ENCODE data around the gene SSU72.

The SSU72 gene

GRCh38 chr1:1561801-1562470 is 12.7 kb downstream of the SSU72 start:
- peaks cover 27% of the 10 kb centered on the region for H3K79me2 ChIP-seq (ENCODE audit: insufficient read depth, low read length)
- no peaks in the 10 kb centered on the region for H3K9me3 ChIP-seq (ENCODE audit: insufficient read depth, low read depth, low read length)
- no peaks in the 10 kb centered on the region for H3F3A ChIP-seq (ENCODE audit: low read depth)
- H3K27me3 ChIP-seq (ENCODE audit: insufficient read depth, low read length, poor library complexity, severe bottlenecking) = no peaks in the 10 kb centered on the region
- H3K9me2 ChIP-seq (replicated peaks; ENCODE audit: low read depth, low read length) = no peaks in the 10 kb centered on the region
- no peaks in the 10 kb centered on the region for H3K4me1 ChIP-seq (ENCODE audit: insufficient read depth, low read length, poor library complexity, severe bottlenecking)
- TF ChIP-seq CTCF (conservative IDR thresholded peaks at IDR 0.05; ENCODE audit: low read length) = no peak
- TF ChIP-seq EZH2phosphoT487 (IDR thresholded peaks at IDR 0.05; ENCODE audit: borderline replicate concordance) = no peak
- H3K9ac ChIP-seq (ENCODE audit: low read depth, low read length, poor library complexity, severe bottlenecking) = no peak overlapping the region
- H2AFZ ChIP-seq (ENCODE audit: low read length) = no peak overlapping the region
- no peak overlapping the region for H3K4me3 ChIP-seq (ENCODE audit: low read length, poor library complexity, severe bottlenecking)
- H3K4me2 ChIP-seq (ENCODE audit: low read depth, low read length, poor library complexity, severe bottlenecking) = no peak overlapping the region
- H3K36me3 ChIP-seq (ENCODE audit: insufficient read depth, low read length) = peaks cover 51% of the 10 kb centered on the region; the same call in 1 of the 2 replicates
- peaks cover 20% of the 10 kb centered on the region for H4K20me1 ChIP-seq (ENCODE audit: insufficient read depth, low read length, poor library complexity, severe bottlenecking)

- H3K27me3 ChIP-seq (ENCODE audit: insufficient read depth, low read length, poor library complexity, severe bottlenecking) = no peaks in the 10 kb centered on the region
- H2AFZ ChIP-seq (ENCODE audit: low read length) = no peak overlapping the region
- H3K4me3 ChIP-seq (ENCODE audit: low read length, poor library complexity, severe bottlenecking) = no peak overlapping the region
- no peak for TF ChIP-seq EZH2phosphoT487 (IDR thresholded peaks at IDR 0.05; ENCODE audit: borderline replicate concordance)
- no peak for TF ChIP-seq CTCF (conservative IDR thresholded peaks at IDR 0.05; ENCODE audit: low read length)
- no peaks in the 10 kb centered on the region for H3K9me3 ChIP-seq (ENCODE audit: insufficient read depth, low read depth, low read length)
- H4K20me1 ChIP-seq (ENCODE audit: insufficient read depth, low read length, poor library complexity, severe bottlenecking) = peaks cover 5% of the 10 kb centered on the region
- peaks cover 9% of the 10 kb centered on the region for H3K79me2 ChIP-seq (ENCODE audit: insufficient read depth, low read length)
- no peaks in the 10 kb centered on the region for H3F3A ChIP-seq (ENCODE audit: low read depth)
- H3K4me1 ChIP-seq (ENCODE audit: insufficient read depth, low read length, poor library complexity, severe bottlenecking) = no peaks in the 10 kb centered on the region
- H3K4me2 ChIP-seq (ENCODE audit: low read depth, low read length, poor library complexity, severe bottlenecking) = no peak overlapping the region
- H3K36me3 ChIP-seq (ENCODE audit: insufficient read depth, low read length) = peaks cover 44% of the 10 kb centered on the region; the same call in 1 of the 2 replicates
- H3K9ac ChIP-seq (ENCODE audit: low read depth, low read length, poor library complexity, severe bottlenecking) = no peak overlapping the region
- H3K9me2 ChIP-seq (replicated peaks; ENCODE audit: low read depth, low read length) = no peaks in the 10 kb centered on the region
Measured at GRCh38 chr1:1560178-1560577, 14.5 kb downstream of the SSU72 start.

GRCh38 chr1:1559066-1559465 is 15.6 kb downstream of the SSU72 start:
- no peak overlapping the region for H3K9ac ChIP-seq (ENCODE audit: low read depth, low read length, poor library complexity, severe bottlenecking)
- no peaks in the 10 kb centered on the region for H3K9me3 ChIP-seq (ENCODE audit: insufficient read depth, low read depth, low read length)
- H2AFZ ChIP-seq (ENCODE audit: low read length) = no peak overlapping the region
- H3K36me3 ChIP-seq (ENCODE audit: insufficient read depth, low read length) = peaks cover 35% of the 10 kb centered on the region; the same call in 1 of the 2 replicates
- no peak overlapping the region for H3K4me2 ChIP-seq (ENCODE audit: low read depth, low read length, poor library complexity, severe bottlenecking)
- H3K4me3 ChIP-seq (ENCODE audit: low read length, poor library complexity, severe bottlenecking) = no peak overlapping the region
- H3K79me2 ChIP-seq (ENCODE audit: insufficient read depth, low read length) = peaks cover under 1% of the 10 kb centered on the region; the same call in 1 of the 2 replicates
- TF ChIP-seq EZH2phosphoT487 (IDR thresholded peaks at IDR 0.05; ENCODE audit: borderline replicate concordance) (no peak), CTCF (conservative IDR thresholded peaks at IDR 0.05; ENCODE audit: low read length) (no peak)
- no peaks in the 10 kb centered on the region for H3K27me3 ChIP-seq (ENCODE audit: insufficient read depth, low read length, poor library complexity, severe bottlenecking)
- no peaks in the 10 kb centered on the region for H3K9me2 ChIP-seq (replicated peaks; ENCODE audit: low read depth, low read length)
- H4K20me1 ChIP-seq (ENCODE audit: insufficient read depth, low read length, poor library complexity, severe bottlenecking) = peaks cover 3% of the 10 kb centered on the region
- no peaks in the 10 kb centered on the region for H3K4me1 ChIP-seq (ENCODE audit: insufficient read depth, low read length, poor library complexity, severe bottlenecking)
- no peaks in the 10 kb centered on the region for H3F3A ChIP-seq (ENCODE audit: low read depth)

Data from Loucy (cell line).